ENCODE data around the gene ZNF22.

Gene ZNF22
- total RNA-seq, result 33.6 to 98.3 (median 48.4) reads per million in 9 experiments

GRCh38 chr10:45000752-45001380 lies at the start of gene ZNF22:
TSS of gene ZNF22 (plus strand) at chr10:45000923. CDS start at chr10:45003369, 2,446 bp downstream.
- peaks cover 32% of the 10 kb centered on the region for H3K36me3 Mint-ChIP-seq (ENCODE audit: insufficient read depth)
- peak within 1 kb of the TSS; percentile 78 to 84 for H3K4me3 Mint-ChIP-seq
- no peaks in the 10 kb centered on the region for H3K27me3 Mint-ChIP-seq
- peak; percentile 59 to 66 (median 65) for DNase-seq
- H3K27ac Mint-ChIP-seq, result peak within 1 kb of the TSS; percentile 82 to 95
- H3K4me1 Mint-ChIP-seq (ENCODE audit: low read depth in 2 of 2), result peaks cover 23 to 34% of the 10 kb centered on the region in 2 donors
- no peaks in the 10 kb centered on the region for H3K9me3 Mint-ChIP-seq
- ATAC-seq (replicated peaks), result peak; percentile 77

GRCh38 chr10:44951576-44952226 lies 49.0 kb upstream of the ZNF22 start:
- no peak overlapping the region for H3K4me3 Mint-ChIP-seq
- no peaks in the 10 kb centered on the region for H3K27me3 Mint-ChIP-seq
- H3K27ac Mint-ChIP-seq, result no peak overlapping the region
- DNase-seq, result no peak
- no peak for ATAC-seq (replicated peaks)
- H3K9me3 Mint-ChIP-seq, result no peaks in the 10 kb centered on the region
- peaks cover 10% of the 10 kb centered on the region for H3K36me3 Mint-ChIP-seq (ENCODE audit: insufficient read depth)
- peaks cover 11 to 17% of the 10 kb centered on the region in 2 donors for H3K4me1 Mint-ChIP-seq (ENCODE audit: low read depth in 2 of 2)

- Mint-ChIP-seq H3K36me3 (ENCODE audit: insufficient read depth) (peaks cover 10% of the 10 kb centered on the region), H3K27me3 (no peaks in the 10 kb centered on the region), H3K9me3 (no peaks in the 10 kb centered on the region), H3K27ac (peak overlapping the region in 1 of 2 donors; percentile 14), H3K4me3 (no peak overlapping the region), H3K4me1 (ENCODE audit: low read depth in 2 of 2) (peaks cover 15 to 28% of the 10 kb centered on the region in 2 donors)
- ATAC-seq (replicated peaks) (no peak), DNase-seq (no peak)
Measured at GRCh38 chr10:44952779-44953231, 47.9 kb upstream of the ZNF22 start.

- no peak for DNase-seq
- H3K27me3 Mint-ChIP-seq, result no peaks in the 10 kb centered on the region
- H3K27ac Mint-ChIP-seq, result no peak overlapping the region
- no peak overlapping the region for H3K4me3 Mint-ChIP-seq
- peaks cover 10% of the 10 kb centered on the region for H3K36me3 Mint-ChIP-seq (ENCODE audit: insufficient read depth)
- H3K9me3 Mint-ChIP-seq, result no peaks in the 10 kb centered on the region
- peaks cover 24 to 40% of the 10 kb centered on the region in 2 donors for H3K4me1 Mint-ChIP-seq (ENCODE audit: low read depth in 2 of 2)
- no peak for ATAC-seq (replicated peaks)
Measured at GRCh38 chr10:44954042-44954441, 46.7 kb upstream of the ZNF22 start.

GRCh38 chr10:44954962-44955361 lies 45.8 kb upstream of the ZNF22 start:
- H3K36me3 Mint-ChIP-seq (ENCODE audit: insufficient read depth), result peaks cover 14% of the 10 kb centered on the region
- H3K27me3 Mint-ChIP-seq, result no peaks in the 10 kb centered on the region
- no peak overlapping the region for H3K4me3 Mint-ChIP-seq
- peaks cover 22 to 40% of the 10 kb centered on the region in 2 donors for H3K4me1 Mint-ChIP-seq (ENCODE audit: low read depth in 2 of 2)
- no peak for DNase-seq
- ATAC-seq (replicated peaks), result no peak
- no peaks in the 10 kb centered on the region for H3K9me3 Mint-ChIP-seq
- peak overlapping the region in 1 of 2 donors; percentile 61 for H3K27ac Mint-ChIP-seq

GRCh38 chr10:44955413-44956070 lies 45.2 kb upstream of the ZNF22 start:
- DNase-seq, result no peak
- Mint-ChIP-seq H3K27ac (peak overlapping the region in 1 of 2 donors; percentile 10), H3K4me3 (no peak overlapping the region), H3K4me1 (ENCODE audit: low read depth in 2 of 2) (peaks cover 26 to 41% of the 10 kb centered on the region in 2 donors), H3K36me3 (ENCODE audit: insufficient read depth) (peaks cover 14% of the 10 kb centered on the region), H3K27me3 (no peaks in the 10 kb centered on the region), H3K9me3 (no peaks in the 10 kb centered on the region)
- no peak for ATAC-seq (replicated peaks)

- DNase-seq (no peak), ATAC-seq (replicated peaks) (no peak)
- Mint-ChIP-seq H3K4me3 (no peak overlapping the region), H3K4me1 (ENCODE audit: low read depth in 2 of 2) (peaks cover 26 to 43% of the 10 kb centered on the region in 2 donors), H3K27ac (peak overlapping the region in 1 of 2 donors; percentile 10), H3K36me3 (ENCODE audit: insufficient read depth) (peaks cover 14% of the 10 kb centered on the region), H3K27me3 (no peaks in the 10 kb centered on the region), H3K9me3 (no peaks in the 10 kb centered on the region)
Measured at GRCh38 chr10:44956226-44956625, 44.5 kb upstream of the ZNF22 start.

GRCh38 chr10:44956717-44957706 lies 43.7 kb upstream of the ZNF22 start:
- no peaks in the 10 kb centered on the region for H3K9me3 Mint-ChIP-seq
- peak overlapping the region in 1 of 2 donors; percentile 71 for H3K27ac Mint-ChIP-seq
- DNase-seq (no peak), ATAC-seq (replicated peaks) (no peak)
- peaks cover 14% of the 10 kb centered on the region for H3K36me3 Mint-ChIP-seq (ENCODE audit: insufficient read depth)
- no peaks in the 10 kb centered on the region for H3K27me3 Mint-ChIP-seq
- H3K4me1 Mint-ChIP-seq (ENCODE audit: low read depth in 2 of 2), result peaks cover 26 to 43% of the 10 kb centered on the region in 2 donors
- peak overlapping the region in 1 of 2 donors; percentile 85 for H3K4me3 Mint-ChIP-seq

GRCh38 chr10:44958196-44958897 lies 42.4 kb upstream of the ZNF22 start:
- peak overlapping the region; percentile 83 to 85 for H3K4me3 Mint-ChIP-seq
- H3K36me3 Mint-ChIP-seq (ENCODE audit: insufficient read depth), result peaks cover 14% of the 10 kb centered on the region
- H3K9me3 Mint-ChIP-seq, result no peaks in the 10 kb centered on the region
- peaks cover 33 to 43% of the 10 kb centered on the region in 2 donors for H3K4me1 Mint-ChIP-seq (ENCODE audit: low read depth in 2 of 2)
- ATAC-seq (replicated peaks) (no peak), DNase-seq (no peak)
- H3K27ac Mint-ChIP-seq, result peak overlapping the region in 1 of 2 donors; percentile 86
- peaks cover 0 to 7% of the 10 kb centered on the region in 2 donors for H3K27me3 Mint-ChIP-seq

GRCh38 chr10:44958898-44959246 lies 41.9 kb upstream of the ZNF22 start:
- peak overlapping the region; percentile 83 to 85 for H3K4me3 Mint-ChIP-seq
- H3K27me3 Mint-ChIP-seq, result peaks cover 0 to 7% of the 10 kb centered on the region in 2 donors
- ATAC-seq (replicated peaks) (no peak), DNase-seq (no peak)
- H3K27ac Mint-ChIP-seq, result peak overlapping the region; percentile 78 to 86
- H3K4me1 Mint-ChIP-seq (ENCODE audit: low read depth in 2 of 2), result peaks cover 33 to 43% of the 10 kb centered on the region in 2 donors
- H3K36me3 Mint-ChIP-seq (ENCODE audit: insufficient read depth), result peaks cover 14% of the 10 kb centered on the region
- no peaks in the 10 kb centered on the region for H3K9me3 Mint-ChIP-seq

- H3K4me3 Mint-ChIP-seq, result peak within 1 kb of the TSS; percentile 83 to 85
- H3K36me3 Mint-ChIP-seq (ENCODE audit: insufficient read depth), result peaks cover 14% of the 10 kb centered on the region
- peak within 1 kb of the TSS; percentile 78 to 86 for H3K27ac Mint-ChIP-seq
- H3K27me3 Mint-ChIP-seq, result peaks cover 0 to 7% of the 10 kb centered on the region in 2 donors
- H3K9me3 Mint-ChIP-seq, result no peaks in the 10 kb centered on the region
- peaks cover 33 to 43% of the 10 kb centered on the region in 2 donors for H3K4me1 Mint-ChIP-seq (ENCODE audit: low read depth in 2 of 2)
- DNase-seq (peak; percentile 89 to 91 (median 89)), ATAC-seq (replicated peaks) (peak; percentile 99)
Measured at GRCh38 chr10:44959247-44960087, 41.3 kb upstream of the ZNF22 start, which contains the start of gene RASSF4. TSS of gene RASSF4 (plus strand) at chr10:44959802. CDS start at chr10:44970203, 10,401 bp downstream.
